ENCODE measurements around the gene ZNF79. TPM values are rescaled to one million over a fixed set of nuclear protein-coding genes. Genes with fewer than 3 reads are reported as not detected.

The ZNF79 gene
- total and polyA plus RNA-seq, 12 donors, result 5.5 to 16.5 (median 10.6) TPM

- TF ChIP-seq POLR2A (IDR thresholded peaks at IDR 0.05) (peak in 1 of 2 donors; percentile 52), CTCF (IDR thresholded peaks at IDR 0.05) (no peak)
- Histone ChIP-seq H3K27me3 (no peaks in the 10 kb centered on the region), H3K27ac (peak overlapping the region; percentile 64 to 86 (median 79)), H3K36me3 (replicated peaks in 1 of 2) (peaks cover 0 to 4% of the 10 kb centered on the region in 2 donors), H3K4me1 (replicated peaks in 1 of 2) (peaks cover 12 to 23% of the 10 kb centered on the region in 2 donors), H3K9me3 (replicated peaks in 1 of 3) (no peaks in the 10 kb centered on the region), H3K4me3 (no peak overlapping the region)
- peak in 6 of 7 donors; percentile 77 to 88 (median 83) for DNase-seq
- intact Hi-C loops (cut with DNase I), result no loop called here
- WGBS, 4 donors, result 32 to 34% (median 33%) methylated on average over 10 of the region's 10 CpGs
Measured at GRCh38 chr9:127388037-127388855, 35.9 kb upstream of the ZNF79 start.

- intact Hi-C loops (cut with DNase I), result no loop called here
- Histone ChIP-seq H3K27ac (peak overlapping the region; percentile 15 to 86 (median 79)), H3K9me3 (replicated peaks in 1 of 3) (no peaks in the 10 kb centered on the region), H3K4me3 (no peak overlapping the region), H3K27me3 (no peaks in the 10 kb centered on the region), H3K36me3 (replicated peaks in 1 of 2) (peaks cover 0 to 4% of the 10 kb centered on the region in 2 donors), H3K4me1 (replicated peaks in 1 of 2) (peaks cover 12 to 23% of the 10 kb centered on the region in 2 donors)
- TF ChIP-seq CTCF (IDR thresholded peaks at IDR 0.05) (no peak), POLR2A (IDR thresholded peaks at IDR 0.05) (no peak)
- WGBS, 4 donors, result 22 to 46% (median 42%) methylated on average over 6 of the region's 6 CpGs
- peak in 4 of 7 donors; percentile 39 to 56 (median 50) for DNase-seq
Measured at GRCh38 chr9:127388856-127389238, 35.3 kb upstream of the ZNF79 start.

- H3K4me3 ChIP-seq, result no peak overlapping the region
- WGBS, 4 donors, result 54 to 69% (median 62%) methylated on average over 4 of the region's 4 CpGs
- H3K9me3 ChIP-seq (replicated peaks in 1 of 3), result no peaks in the 10 kb centered on the region
- intact Hi-C loops (cut with DNase I), result no loop called here
- peak in 2 of 7 donors; percentile 5 to 16 for DNase-seq
- H3K27me3 ChIP-seq, result no peaks in the 10 kb centered on the region
- no peak for TF ChIP-seq CTCF (IDR thresholded peaks at IDR 0.05)
- TF ChIP-seq POLR2A (IDR thresholded peaks at IDR 0.05), result no peak
- H3K27ac ChIP-seq, result peak overlapping the region; percentile 15 to 86 (median 79)
- peaks cover 12 to 23% of the 10 kb centered on the region in 2 donors for H3K4me1 ChIP-seq (replicated peaks in 1 of 2)
- peaks cover 0 to 4% of the 10 kb centered on the region in 2 donors for H3K36me3 ChIP-seq (replicated peaks in 1 of 2)
Measured at GRCh38 chr9:127389381-127390247, 34.6 kb upstream of the ZNF79 start.

GRCh38 chr9:127390248-127390545 is 34.0 kb upstream of the ZNF79 start:
- DNase-seq, result no peak
- Histone ChIP-seq H3K4me3 (no peak overlapping the region), H3K27me3 (no peaks in the 10 kb centered on the region), H3K9me3 (replicated peaks in 1 of 3) (no peaks in the 10 kb centered on the region), H3K36me3 (replicated peaks in 1 of 2) (peaks cover 0 to 4% of the 10 kb centered on the region in 2 donors), H3K27ac (no peak overlapping the region), H3K4me1 (replicated peaks in 1 of 2) (peaks cover 12 to 23% of the 10 kb centered on the region in 2 donors)
- 34 to 60% (median 44%) methylated on average over 2 of the region's 2 CpGs for WGBS, 4 donors
- no peak for TF ChIP-seq POLR2A (IDR thresholded peaks at IDR 0.05)
- TF ChIP-seq CTCF (IDR thresholded peaks at IDR 0.05), result no peak
- intact Hi-C loops (cut with DNase I), result no loop called here
